Thymus (tissue), 11 donors: ENCODE results near the gene SNAP29. TPM values are rescaled to one million over a fixed set of nuclear protein-coding genes. Genes with fewer than 3 reads are reported as not detected.
"Not testable (repeated sequence)": the region's sequence is repeated elsewhere in the genome, so short reads cannot be mapped to it uniquely, and the experiment has no call there.

ENCODE experiments used
- DNase-seq, 9 donors: peaks; one replicate each; pipeline ENCODE4 v3.0.0-alpha.2; 2013; ENCODE audit warnings: low spot score in 9 of 9, low read depth in 6 of 9, missing footprints in 1 of 9
- H3K27ac ChIP-seq, 2 donors: one replicate each; pipeline ENCODE4 v1.5.1; 2013; ENCODE audit warnings: control low read depth in 1 of 2, low read depth in 1 of 2, low read length in 1 of 2, mild to moderate bottlenecking in 1 of 2, moderate library complexity in 1 of 2
- H3K27me3 ChIP-seq, 2 donors: one replicate each; pipeline ENCODE4 v1.5.1; 2013; ENCODE audit warnings: low read length in 1 of 2; ENCODE audit not compliant: control insufficient read depth in 2 of 2, insufficient read depth in 1 of 2
- H3K36me3 ChIP-seq, 2 donors: one replicate each; pipeline ENCODE4 v1.5.1; 2013; ENCODE audit warnings: low read length in 1 of 2, mild to moderate bottlenecking in 1 of 2, moderate library complexity in 1 of 2; ENCODE audit not compliant: control insufficient read depth in 2 of 2, insufficient read depth in 2 of 2
- H3K4me1 ChIP-seq, 2 donors: one replicate each; pipeline ENCODE4 v1.5.1; 2013; ENCODE audit warnings: low read length in 2 of 2; ENCODE audit not compliant: control insufficient read depth in 2 of 2, insufficient read depth in 2 of 2
- H3K4me3 ChIP-seq, 2 donors: one replicate each; pipeline ENCODE4 v1.5.1; 2013; ENCODE audit warnings: low read length in 2 of 2, control low read depth in 1 of 2, mild to moderate bottlenecking in 1 of 2
- H3K9me3 ChIP-seq, 2 donors: one replicate each; pipeline ENCODE4 v1.5.1; 2013; ENCODE audit warnings: low read length in 1 of 2, mild to moderate bottlenecking in 1 of 2; ENCODE audit not compliant: control insufficient read depth in 2 of 2, insufficient read depth in 1 of 2
- WGBS: extraction: QIAGEN DNeasy Blood & Tissue Kit; methylation state at CpG from one replicate; pipeline ENCODE4 v1.1.7; 2013; 5-methylcytosine and 5-hydroxymethylcytosine counted together
- polyA plus RNA-seq: library from polyadenylated mRNA; stranded (reverse); fragments of 200-250 nt; gene quantifications from one replicate; pipeline ENCODE4 v1.2.3, GENCODE V29; 2013
- total RNA-seq: library from RNA; stranded (reverse); fragments of 120-200 nt; gene quantifications from one replicate; pipeline ENCODE4 v1.2.4, GENCODE V29; 2013
- donor health status: healthy.

Gene SNAP29
- total and polyA plus RNA-seq, 2 donors, result 13.4 to 19.2 TPM

DNA sequence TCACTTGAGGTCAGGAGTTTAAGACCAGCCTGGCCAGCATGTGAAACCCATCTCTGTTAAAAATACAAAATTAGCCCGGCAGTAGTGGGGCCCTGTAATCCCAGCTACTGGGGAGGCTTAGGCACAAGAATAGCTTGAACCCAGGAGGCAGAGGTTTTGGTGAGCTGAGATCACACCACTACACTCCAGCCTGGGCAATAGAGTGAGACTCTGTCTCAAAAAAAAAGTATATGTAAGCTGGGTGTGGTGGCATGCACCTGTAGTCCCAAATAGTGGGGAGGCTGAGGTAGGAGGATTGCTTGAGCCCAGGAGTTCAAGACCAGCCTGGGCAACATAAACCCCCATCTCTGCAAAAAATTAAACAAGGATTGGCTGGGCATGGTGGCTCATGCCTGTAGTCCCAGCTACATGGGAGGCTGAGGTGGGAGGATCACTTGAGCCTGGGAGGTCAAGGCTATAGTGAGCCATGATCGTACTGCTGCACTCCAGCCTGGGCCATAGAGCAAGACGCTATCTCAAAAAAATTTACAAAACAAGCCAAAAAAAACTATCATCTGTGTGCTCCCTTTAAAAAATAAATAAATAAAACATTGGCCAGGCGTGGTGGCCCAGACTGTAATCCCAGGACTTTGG lies 69.2 kb downstream of the SNAP29 start:
- Histone ChIP-seq H3K9me3 (no peaks in the 10 kb centered on the region), H3K4me3 (no peak overlapping the region), H3K4me1 (peaks cover 2 to 11% of the 10 kb centered on the region in 2 donors), H3K27me3 (no peaks in the 10 kb centered on the region), H3K36me3 (peaks cover 6 to 12% of the 10 kb centered on the region in 2 donors), H3K27ac (no peak overlapping the region)
- 98% methylated on average over 4 of the region's 4 CpGs for WGBS
- DNase-seq, result no peak

GRCh38 chr22:20928573-20928967 lies 69.8 kb downstream of the SNAP29 start:
- Histone ChIP-seq H3K27ac (no peak overlapping the region), H3K4me1 (peaks cover 2 to 11% of the 10 kb centered on the region in 2 donors), H3K9me3 (no peaks in the 10 kb centered on the region), H3K36me3 (peaks cover 10 to 14% of the 10 kb centered on the region in 2 donors), H3K4me3 (no peak overlapping the region), H3K27me3 (no peaks in the 10 kb centered on the region)
- no peak for DNase-seq
- 96% methylated on average over 4 of the region's 4 CpGs for WGBS

- H3K9me3 ChIP-seq, result no peaks in the 10 kb centered on the region
- no peaks in the 10 kb centered on the region for H3K27me3 ChIP-seq
These were observed 71.2 kb downstream of the SNAP29 start for GRCh38 chr22:20930004-20930403.

DNA sequence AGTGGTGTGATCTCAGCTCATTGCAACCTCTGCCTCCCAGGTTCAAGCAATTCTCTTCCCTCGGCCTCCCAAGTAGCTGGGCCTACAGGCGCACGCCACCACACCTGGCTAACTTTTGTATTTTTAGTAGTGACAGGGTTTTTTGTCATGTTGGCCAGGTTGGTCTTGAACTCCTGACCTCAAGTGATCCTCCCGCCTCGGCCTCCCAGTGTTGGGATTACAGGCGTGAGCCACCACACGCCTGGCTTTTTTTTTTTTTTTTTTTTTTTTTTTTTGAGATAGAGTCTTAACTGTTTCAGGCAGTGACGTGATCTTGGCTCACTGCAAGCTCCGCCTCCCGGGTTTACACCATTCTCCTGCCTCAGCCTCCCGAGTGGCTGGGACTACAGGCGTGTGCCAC lies 71.6 kb downstream of the SNAP29 start:
- H3K4me3 ChIP-seq, H3K27me3 ChIP-seq, H3K27ac ChIP-seq, DNase-seq, H3K4me1 ChIP-seq, H3K9me3 ChIP-seq: not testable (repeated sequence)
- H3K36me3 ChIP-seq, result peaks cover 26 to 27% of the 10 kb centered on the region in 2 donors
- 99% methylated on average over 12 of the region's 12 CpGs for WGBS

More at GRCh38 chr22:20930004-20930403, 71.2 kb downstream of the SNAP29 start:
- Histone ChIP-seq H3K4me1 (peaks cover 2 to 8% of the 10 kb centered on the region in 2 donors), H3K4me3 (no peak overlapping the region), H3K36me3 (peaks cover 22 to 25% of the 10 kb centered on the region in 2 donors), H3K27ac (no peak overlapping the region)
- WGBS, result 99% methylated on average over 1 of the region's 1 CpG
- DNase-seq, result no peak

DNA sequence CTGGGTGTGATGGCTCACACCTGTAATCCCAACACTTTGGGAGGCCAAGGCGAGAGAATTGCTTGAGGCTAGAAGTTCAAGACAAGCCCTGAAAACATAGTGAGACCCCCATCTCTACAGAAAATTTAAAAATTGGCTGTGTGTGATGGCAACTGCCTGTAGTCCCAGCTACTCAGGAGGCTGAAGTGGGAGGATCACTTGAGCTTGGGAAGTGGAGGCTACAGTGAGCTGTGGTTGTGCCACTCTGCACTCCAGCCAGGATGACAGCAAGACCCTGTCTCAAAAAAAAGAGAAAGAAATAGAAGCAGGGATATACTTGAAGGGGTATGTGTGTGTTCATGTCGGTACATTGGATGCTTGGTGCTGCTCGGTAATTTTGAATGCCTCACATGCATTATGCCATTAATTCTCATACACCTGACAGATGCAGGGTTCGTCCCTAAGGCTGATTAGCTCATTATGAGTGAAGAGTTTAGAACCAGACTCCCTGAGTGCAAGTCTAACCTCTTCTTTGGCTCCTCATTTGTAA lies 72.4 kb downstream of the SNAP29 start:
- Histone ChIP-seq H3K36me3 (peaks cover 33% of the 10 kb centered on the region in 2 donors), H3K4me1 (peaks cover 0 to 5% of the 10 kb centered on the region in 2 donors), H3K27ac (no peak overlapping the region), H3K4me3 (no peak overlapping the region), H3K27me3 (no peaks in the 10 kb centered on the region), H3K9me3 (no peaks in the 10 kb centered on the region)
- DNase-seq, result no peak
- WGBS, result 98% methylated on average over 4 of the region's 4 CpGs

GRCh38 chr22:20933910-20934309 lies 75.1 kb downstream of the SNAP29 start:
- Histone ChIP-seq H3K36me3 (peaks cover 40 to 51% of the 10 kb centered on the region in 2 donors), H3K9me3 (no peaks in the 10 kb centered on the region), H3K4me3 (no peak overlapping the region), H3K27ac (no peak overlapping the region), H3K4me1 (peaks cover 0 to 5% of the 10 kb centered on the region in 2 donors), H3K27me3 (no peaks in the 10 kb centered on the region)
- WGBS, result 98% methylated on average over 7 of the region's 7 CpGs
- DNase-seq, result no peak

GRCh38 chr22:20935049-20935448 lies 76.2 kb downstream of the SNAP29 start:
- not testable (repeated sequence) for H3K4me3 ChIP-seq, H3K4me1 ChIP-seq, H3K9me3 ChIP-seq, DNase-seq, H3K27ac ChIP-seq, H3K27me3 ChIP-seq
- H3K36me3 ChIP-seq, result peaks cover 40 to 49% of the 10 kb centered on the region in 2 donors
- WGBS, result 98% methylated on average over 9 of the region's 9 CpGs

GRCh38 chr22:20935780-20936539 lies 77.2 kb downstream of the SNAP29 start:
- not testable (repeated sequence) for H3K27ac ChIP-seq, H3K4me3 ChIP-seq, H3K27me3 ChIP-seq, H3K9me3 ChIP-seq, H3K4me1 ChIP-seq, DNase-seq
- WGBS, result 95% methylated on average over 11 of the region's 11 CpGs
- H3K36me3 ChIP-seq, result peaks cover 46 to 57% of the 10 kb centered on the region in 2 donors
